Liver (tissue), 9 donors: ENCODE data around the gene CDKL5. TPM values are rescaled to one million over a fixed set of nuclear protein-coding genes. Genes with fewer than 3 reads are reported as not detected.

ENCODE experiments used
- DNase-seq: peaks from one replicate; pipeline ENCODE4 v3.0.0-alpha.2; 2017; ENCODE audit warnings: low spot score
- H3K27ac ChIP-seq, 2 donors: one replicate each; pipeline ENCODE4 v1.7.0; 2013; ENCODE audit warnings: inconsistent platforms in 2 of 2, low read length in 2 of 2, control low read depth in 1 of 2, low read depth in 1 of 2, mild to moderate bottlenecking in 1 of 2
- H3K27me3 ChIP-seq, 4 donors: one replicate each; pipeline versions ENCODE4 v1.6.1 to v1.7.0; 2013; ENCODE audit warnings: low read length in 3 of 4, inconsistent platforms in 1 of 4, mild to moderate bottlenecking in 1 of 4, moderate library complexity in 1 of 4; ENCODE audit not compliant: control insufficient read depth in 4 of 4, insufficient read depth in 4 of 4
- H3K36me3 ChIP-seq, 4 donors: one replicate each; pipeline versions ENCODE4 v1.6.1 to v1.7.0; 2013; ENCODE audit warnings: low read length in 3 of 4, mild to moderate bottlenecking in 3 of 4, low read depth in 1 of 4, moderate library complexity in 1 of 4; ENCODE audit not compliant: control insufficient read depth in 4 of 4, insufficient read depth in 3 of 4
- H3K4me1 ChIP-seq, 4 donors: one replicate each; pipeline versions ENCODE4 v1.6.1 to v1.7.0; 2013; ENCODE audit warnings: low read length in 3 of 4, mild to moderate bottlenecking in 3 of 4, moderate library complexity in 1 of 4; ENCODE audit not compliant: control insufficient read depth in 4 of 4, insufficient read depth in 4 of 4
- H3K4me3 ChIP-seq, 3 donors: one replicate each; pipeline versions ENCODE4 v1.6.1 to v1.7.0; 2013; ENCODE audit warnings: low read length in 3 of 3, control low read depth in 1 of 3, low read depth in 1 of 3, mild to moderate bottlenecking in 1 of 3
- H3K9ac ChIP-seq, 2 donors: one replicate each; pipeline ENCODE4 v1.7.0; 2013; ENCODE audit warnings: low read length in 2 of 2, mild to moderate bottlenecking in 2 of 2, moderate library complexity in 2 of 2, control low read depth in 1 of 2, low read depth in 1 of 2
- H3K9me3 ChIP-seq, 4 donors: one replicate each; pipeline versions ENCODE4 v1.6.1 to v1.7.0; 2013; ENCODE audit warnings: low read length in 3 of 4; ENCODE audit not compliant: control insufficient read depth in 4 of 4
- EGR1 ChIP-seq, 2 donors: IDR thresholded peaks; 2 replicates each; pipeline ENCODE4 v1.6.1; 2016 to 2018; ENCODE audit warnings: antibody characterized with exemption in 2 of 2, low read depth in 2 of 2
- FOXA1 ChIP-seq: IDR thresholded peaks from 2 replicates; pipeline ENCODE4 v1.6.1; 2016; ENCODE audit warnings: antibody characterized with exemption
- FOXA2 ChIP-seq: IDR thresholded peaks from 2 replicates; pipeline ENCODE4 v1.6.1; 2016; ENCODE audit warnings: antibody characterized with exemption
- GABPA ChIP-seq, 2 donors: IDR thresholded peaks in 1 of 2; conservative IDR thresholded peaks in 1 of 2; 2 replicates each; pipeline ENCODE4 v1.6.1; 2016; ENCODE audit warnings: antibody characterized with exemption in 2 of 2, mild to moderate bottlenecking in 1 of 2, moderate library complexity in 1 of 2
- HNF4A ChIP-seq, 2 donors: conservative IDR thresholded peaks; 2 replicates each; pipeline ENCODE4 v1.6.1; 2016; ENCODE audit warnings: antibody characterized with exemption in 2 of 2, mild to moderate bottlenecking in 2 of 2
- HNF4G ChIP-seq: IDR thresholded peaks from 2 replicates; pipeline ENCODE4 v1.6.1; 2016; ENCODE audit warnings: antibody characterized with exemption
- JUND ChIP-seq, 2 donors: IDR thresholded peaks; 2 replicates each; pipeline ENCODE4 v1.6.1; 2016; ENCODE audit warnings: antibody characterized with exemption in 2 of 2
- NR2F2 ChIP-seq: IDR thresholded peaks from 2 replicates; pipeline ENCODE4 v1.6.1; 2016; ENCODE audit warnings: antibody characterized with exemption
- RAD21 ChIP-seq, 2 donors: IDR thresholded peaks; 2 replicates each; pipeline ENCODE4 v1.6.1; 2016; ENCODE audit warnings: antibody characterized with exemption in 2 of 2, mild to moderate bottlenecking in 2 of 2
- RXRA ChIP-seq, 2 donors: IDR thresholded peaks; 2 replicates each; pipeline ENCODE4 v1.6.1; 2017 to 2018; ENCODE audit warnings: antibody characterized with exemption in 2 of 2, mild to moderate bottlenecking in 1 of 2
- SP1 ChIP-seq: IDR thresholded peaks from 2 replicates; pipeline ENCODE4 v1.6.1; 2018; ENCODE audit warnings: antibody characterized with exemption, mild to moderate bottlenecking
- TAF1 ChIP-seq: conservative IDR thresholded peaks from 2 replicates; pipeline ENCODE4 v1.6.1; 2016; ENCODE audit warnings: antibody characterized with exemption, mild to moderate bottlenecking
- YY1 ChIP-seq: IDR thresholded peaks from 2 replicates; pipeline ENCODE4 v1.6.1; 2016; ENCODE audit warnings: antibody characterized with exemption, mild to moderate bottlenecking
- WGBS: extraction: QIAGEN DNeasy Blood & Tissue Kit; methylation state at CpG from one replicate; pipeline ENCODE4 v1.1.7; 2013; 5-methylcytosine and 5-hydroxymethylcytosine counted together
- polyA plus RNA-seq, 2 donors: library from polyadenylated mRNA; stranded (reverse) in 1 of 2; unstranded in 1 of 2; fragments of 200-250 nt in 1 of 2; fragments of >200 nt in 1 of 2; fragmentation: Nextera tagmentation in 1 of 2; extraction: Ambion mirVana in 1 of 2; gene quantifications; one replicate each; pipeline versions ENCODE4 v1.2.1 to v1.2.3, GENCODE V29; 2013 to 2015
- total RNA-seq, 2 donors: library from RNA; depleted of rRNA; stranded (reverse); fragments of >200 nt; gene quantifications; one replicate each; pipeline ENCODE4 v1.2.3, GENCODE V29; 2014
- TF ChIP-seq, protein P1 (sequence below): IDR thresholded peaks from 2 replicates; pipeline ENCODE4 v1.6.1; 2016; ENCODE audit warnings: antibody characterized with exemption, mild to moderate bottlenecking
- TF ChIP-seq, protein P2 (sequence below): IDR thresholded peaks from 2 replicates; pipeline ENCODE4 v1.6.1; 2016; ENCODE audit warnings: antibody characterized with exemption
- TF ChIP-seq, protein P3 (sequence below): fragments of 150-350 bp; IDR thresholded peaks from 2 replicates; pipeline ENCODE4 v1.5.1; 2017; ENCODE audit warnings: improper control_type of control experiment, low read depth, low read length; ENCODE audit not compliant: missing input control
- TF ChIP-seq, protein P4 (sequence below): IDR thresholded peaks from 2 replicates; pipeline ENCODE4 v1.6.1; 2016; ENCODE audit warnings: antibody characterized with exemption
- TF ChIP-seq, protein P5 (sequence below): IDR thresholded peaks from 2 replicates; pipeline ENCODE4 v1.6.1; 2016; ENCODE audit warnings: antibody characterized with exemption
- donor health status: healthy.
- donor health status: healthy.
- donor health status: healthy.
- donor health status: healthy.
- donor health status: healthy.

The CDKL5 gene
- total and polyA plus RNA-seq, 4 donors = 0.59 to 3.3 (median 2.0) TPM

DNA sequence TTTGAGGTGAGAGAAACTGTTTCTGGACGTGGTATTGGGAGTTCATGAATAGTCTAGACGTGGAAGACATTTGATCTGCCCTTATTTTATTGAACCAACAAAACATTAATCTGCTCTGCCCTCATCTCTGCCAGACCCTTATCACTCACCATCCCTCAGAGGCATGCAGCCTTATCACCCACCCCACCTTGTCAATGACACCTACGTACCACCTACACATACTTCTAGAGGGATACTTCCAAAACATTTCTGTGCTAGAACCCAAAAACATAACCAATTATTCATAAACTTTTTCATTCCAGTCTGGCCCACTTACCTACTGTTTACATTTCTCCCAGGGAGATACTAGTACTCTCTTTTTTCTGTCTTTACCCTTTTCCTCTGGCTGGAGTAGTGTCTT is 141.3 kb downstream of the CDKL5 start:
- Histone ChIP-seq H3K4me1 (no peaks in the 10 kb centered on the region), H3K27me3 (no peaks in the 10 kb centered on the region), H3K27ac (no peak overlapping the region), H3K9me3 (no peaks in the 10 kb centered on the region), H3K9ac (no peak overlapping the region), H3K36me3 (no peaks in the 10 kb centered on the region), H3K4me3 (no peak overlapping the region)
- DNase-seq = no peak
- TF ChIP-seq FOXA2 (no peak), JUND (IDR thresholded peaks at IDR 0.05) (no peak), RAD21 (IDR thresholded peaks at IDR 0.05) (no peak), GABPA (IDR thresholded peaks at IDR 0.05 in 1 of 2, conservative IDR thresholded peaks at IDR 0.05 in 1 of 2) (no peak), RXRA (IDR thresholded peaks at IDR 0.05) (no peak), SP1 (no peak), NR2F2 (no peak), YY1 (no peak), TAF1 (no peak), FOXA1 (no peak), EGR1 (IDR thresholded peaks at IDR 0.05; ENCODE audit: low read depth in 2 of 2) (no peak), HNF4A (conservative IDR thresholded peaks at IDR 0.05) (no peak), HNF4G (no peak)
- TF ChIP-seq, protein P1, sequence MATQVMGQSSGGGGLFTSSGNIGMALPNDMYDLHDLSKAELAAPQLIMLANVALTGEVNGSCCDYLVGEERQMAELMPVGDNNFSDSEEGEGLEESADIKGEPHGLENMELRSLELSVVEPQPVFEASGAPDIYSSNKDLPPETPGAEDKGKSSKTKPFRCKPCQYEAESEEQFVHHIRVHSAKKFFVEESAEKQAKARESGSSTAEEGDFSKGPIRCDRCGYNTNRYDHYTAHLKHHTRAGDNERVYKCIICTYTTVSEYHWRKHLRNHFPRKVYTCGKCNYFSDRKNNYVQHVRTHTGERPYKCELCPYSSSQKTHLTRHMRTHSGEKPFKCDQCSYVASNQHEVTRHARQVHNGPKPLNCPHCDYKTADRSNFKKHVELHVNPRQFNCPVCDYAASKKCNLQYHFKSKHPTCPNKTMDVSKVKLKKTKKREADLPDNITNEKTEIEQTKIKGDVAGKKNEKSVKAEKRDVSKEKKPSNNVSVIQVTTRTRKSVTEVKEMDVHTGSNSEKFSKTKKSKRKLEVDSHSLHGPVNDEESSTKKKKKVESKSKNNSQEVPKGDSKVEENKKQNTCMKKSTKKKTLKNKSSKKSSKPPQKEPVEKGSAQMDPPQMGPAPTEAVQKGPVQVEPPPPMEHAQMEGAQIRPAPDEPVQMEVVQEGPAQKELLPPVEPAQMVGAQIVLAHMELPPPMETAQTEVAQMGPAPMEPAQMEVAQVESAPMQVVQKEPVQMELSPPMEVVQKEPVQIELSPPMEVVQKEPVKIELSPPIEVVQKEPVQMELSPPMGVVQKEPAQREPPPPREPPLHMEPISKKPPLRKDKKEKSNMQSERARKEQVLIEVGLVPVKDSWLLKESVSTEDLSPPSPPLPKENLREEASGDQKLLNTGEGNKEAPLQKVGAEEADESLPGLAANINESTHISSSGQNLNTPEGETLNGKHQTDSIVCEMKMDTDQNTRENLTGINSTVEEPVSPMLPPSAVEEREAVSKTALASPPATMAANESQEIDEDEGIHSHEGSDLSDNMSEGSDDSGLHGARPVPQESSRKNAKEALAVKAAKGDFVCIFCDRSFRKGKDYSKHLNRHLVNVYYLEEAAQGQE = no peak
- TF ChIP-seq, protein P2, sequence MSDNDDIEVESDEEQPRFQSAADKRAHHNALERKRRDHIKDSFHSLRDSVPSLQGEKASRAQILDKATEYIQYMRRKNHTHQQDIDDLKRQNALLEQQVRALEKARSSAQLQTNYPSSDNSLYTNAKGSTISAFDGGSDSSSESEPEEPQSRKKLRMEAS = no peak
- TF ChIP-seq, protein P3, sequence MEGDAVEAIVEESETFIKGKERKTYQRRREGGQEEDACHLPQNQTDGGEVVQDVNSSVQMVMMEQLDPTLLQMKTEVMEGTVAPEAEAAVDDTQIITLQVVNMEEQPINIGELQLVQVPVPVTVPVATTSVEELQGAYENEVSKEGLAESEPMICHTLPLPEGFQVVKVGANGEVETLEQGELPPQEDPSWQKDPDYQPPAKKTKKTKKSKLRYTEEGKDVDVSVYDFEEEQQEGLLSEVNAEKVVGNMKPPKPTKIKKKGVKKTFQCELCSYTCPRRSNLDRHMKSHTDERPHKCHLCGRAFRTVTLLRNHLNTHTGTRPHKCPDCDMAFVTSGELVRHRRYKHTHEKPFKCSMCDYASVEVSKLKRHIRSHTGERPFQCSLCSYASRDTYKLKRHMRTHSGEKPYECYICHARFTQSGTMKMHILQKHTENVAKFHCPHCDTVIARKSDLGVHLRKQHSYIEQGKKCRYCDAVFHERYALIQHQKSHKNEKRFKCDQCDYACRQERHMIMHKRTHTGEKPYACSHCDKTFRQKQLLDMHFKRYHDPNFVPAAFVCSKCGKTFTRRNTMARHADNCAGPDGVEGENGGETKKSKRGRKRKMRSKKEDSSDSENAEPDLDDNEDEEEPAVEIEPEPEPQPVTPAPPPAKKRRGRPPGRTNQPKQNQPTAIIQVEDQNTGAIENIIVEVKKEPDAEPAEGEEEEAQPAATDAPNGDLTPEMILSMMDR = no peak
- TF ChIP-seq, protein P4, sequence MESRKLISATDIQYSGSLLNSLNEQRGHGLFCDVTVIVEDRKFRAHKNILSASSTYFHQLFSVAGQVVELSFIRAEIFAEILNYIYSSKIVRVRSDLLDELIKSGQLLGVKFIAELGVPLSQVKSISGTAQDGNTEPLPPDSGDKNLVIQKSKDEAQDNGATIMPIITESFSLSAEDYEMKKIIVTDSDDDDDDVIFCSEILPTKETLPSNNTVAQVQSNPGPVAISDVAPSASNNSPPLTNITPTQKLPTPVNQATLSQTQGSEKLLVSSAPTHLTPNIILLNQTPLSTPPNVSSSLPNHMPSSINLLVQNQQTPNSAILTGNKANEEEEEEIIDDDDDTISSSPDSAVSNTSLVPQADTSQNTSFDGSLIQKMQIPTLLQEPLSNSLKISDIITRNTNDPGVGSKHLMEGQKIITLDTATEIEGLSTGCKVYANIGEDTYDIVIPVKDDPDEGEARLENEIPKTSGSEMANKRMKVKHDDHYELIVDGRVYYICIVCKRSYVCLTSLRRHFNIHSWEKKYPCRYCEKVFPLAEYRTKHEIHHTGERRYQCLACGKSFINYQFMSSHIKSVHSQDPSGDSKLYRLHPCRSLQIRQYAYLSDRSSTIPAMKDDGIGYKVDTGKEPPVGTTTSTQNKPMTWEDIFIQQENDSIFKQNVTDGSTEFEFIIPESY = no peak
- TF ChIP-seq, protein P5, sequence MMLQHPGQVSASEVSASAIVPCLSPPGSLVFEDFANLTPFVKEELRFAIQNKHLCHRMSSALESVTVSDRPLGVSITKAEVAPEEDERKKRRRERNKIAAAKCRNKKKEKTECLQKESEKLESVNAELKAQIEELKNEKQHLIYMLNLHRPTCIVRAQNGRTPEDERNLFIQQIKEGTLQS = no peak
- WGBS = 97% methylated on average over 3 of the region's 3 CpGs

DNA sequence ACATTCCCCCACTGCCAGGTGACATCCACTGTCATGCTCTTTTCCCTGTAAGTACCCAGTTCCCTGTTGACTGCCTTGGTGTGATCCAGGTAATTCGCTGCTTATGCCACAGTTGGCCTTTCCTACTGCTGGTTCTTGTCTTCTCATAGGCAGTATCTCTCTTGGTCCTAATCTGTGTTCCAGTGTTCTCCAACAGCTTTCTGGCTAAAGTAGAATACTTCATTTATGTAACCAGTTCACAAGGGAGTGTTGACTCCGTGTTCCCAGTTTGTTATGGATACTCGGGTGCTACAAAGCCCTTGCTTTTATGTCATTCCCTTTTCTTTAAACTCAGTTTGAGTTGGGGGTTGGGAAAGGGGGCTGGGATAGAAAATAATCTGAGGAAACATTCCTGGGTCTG is 148.1 kb downstream of the CDKL5 start:
- H3K27me3 ChIP-seq = no peaks in the 10 kb centered on the region
- H3K4me1 ChIP-seq = no peaks in the 10 kb centered on the region
- no peaks in the 10 kb centered on the region for H3K36me3 ChIP-seq
- H3K9me3 ChIP-seq = no peaks in the 10 kb centered on the region
- WGBS = 93% methylated on average over 3 of the region's 3 CpGs
- H3K4me3 ChIP-seq = no peak overlapping the region
- H3K9ac ChIP-seq = no peak overlapping the region
- no peak overlapping the region for H3K27ac ChIP-seq
- DNase-seq = no peak
- no peak for TF ChIP-seq SP1
- no peak for TF ChIP-seq JUND (IDR thresholded peaks at IDR 0.05)
- no peak for TF ChIP-seq TAF1
- TF ChIP-seq, protein P3 = no peak
- no peak for TF ChIP-seq RXRA (IDR thresholded peaks at IDR 0.05)
- TF ChIP-seq FOXA1 = no peak
- no peak for TF ChIP-seq EGR1 (IDR thresholded peaks at IDR 0.05; ENCODE audit: low read depth in 2 of 2)
- TF ChIP-seq, protein P4 = no peak
